GM19193 (cell line): Measurements from ENCODE around the gene ATXN2.

Experiments used
- POLR2A ChIP-seq: IDR thresholded peaks from 4 replicates; pipeline ENCODE4 v1.6.1; 2011; ENCODE audit not compliant: insufficient read depth, insufficient read length; ENCODE audit errors: extremely low read depth

Gene ATXN2

DNA sequence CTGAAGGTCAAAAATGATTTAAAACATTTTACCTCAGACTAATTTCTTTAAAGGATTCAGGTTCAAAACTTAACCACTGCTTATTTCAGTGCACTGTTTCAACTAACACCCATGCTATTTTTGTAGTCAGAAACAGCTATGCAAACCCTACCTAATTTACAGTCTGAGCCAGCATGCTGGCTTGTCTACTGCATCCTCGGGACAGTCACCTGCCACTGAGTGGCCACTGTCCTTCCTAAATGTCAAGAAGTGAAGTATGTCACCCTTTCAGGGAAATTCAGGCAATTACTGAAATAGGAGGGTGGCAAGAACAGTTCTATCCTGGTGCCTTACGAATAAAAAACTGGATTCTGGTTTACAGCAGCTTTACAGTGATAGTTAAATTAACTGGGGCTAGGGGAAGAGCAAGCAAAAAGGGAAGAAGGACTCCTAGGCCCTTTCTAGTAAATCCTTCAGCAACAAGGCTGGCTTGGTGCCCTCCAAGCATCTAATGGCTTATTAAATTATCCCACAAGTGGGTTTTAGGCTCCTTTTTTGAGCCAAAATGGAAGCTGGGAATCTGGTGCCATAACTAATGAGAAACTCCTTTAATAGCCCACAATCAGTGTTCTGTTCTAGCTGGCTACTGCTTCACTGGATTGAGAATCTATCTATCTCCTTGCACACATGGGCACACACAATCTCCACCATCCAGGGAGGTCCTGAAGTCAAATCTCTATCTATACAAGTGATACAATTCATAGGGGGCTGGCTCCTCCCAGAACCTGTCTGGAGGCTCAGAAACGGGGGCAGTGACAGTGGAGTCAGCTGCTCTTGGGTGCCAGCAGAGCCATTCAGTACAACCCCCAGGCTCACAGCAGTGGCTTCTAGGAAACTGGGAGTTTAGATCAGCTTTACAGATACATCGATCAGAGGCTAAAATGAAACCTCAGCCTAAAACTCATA, 150.0 kb downstream of the ATXN2 start:
- no peak for TF ChIP-seq POLR2A

DNA sequence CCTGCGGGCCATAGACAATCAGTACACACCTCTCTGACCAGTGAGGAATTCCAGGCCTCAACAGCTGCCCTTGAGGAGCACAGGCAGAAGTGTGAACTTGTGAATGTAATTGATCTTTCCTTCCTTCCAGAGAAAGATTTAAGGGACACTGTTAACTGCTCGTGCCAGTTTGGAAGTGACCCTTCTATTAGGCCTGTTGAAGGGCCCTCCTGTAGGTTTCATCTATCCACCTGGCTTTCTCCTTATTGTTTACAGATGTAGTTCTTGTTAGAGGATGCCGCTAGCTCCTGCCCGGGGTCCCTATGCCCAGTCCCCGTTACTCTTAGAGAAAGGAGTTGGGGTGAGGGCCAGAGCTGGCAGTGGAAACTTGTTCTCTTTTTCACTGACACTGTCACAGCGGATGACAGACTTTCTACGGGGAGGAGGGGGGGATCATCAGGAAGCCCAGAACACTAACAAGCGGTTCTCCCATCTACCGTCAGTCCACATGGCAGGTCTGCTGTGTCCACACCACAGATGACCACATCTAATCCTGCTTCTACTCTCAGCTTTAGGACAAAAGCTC, 150.8 kb downstream of the ATXN2 start:
- TF ChIP-seq POLR2A: no peak

DNA sequence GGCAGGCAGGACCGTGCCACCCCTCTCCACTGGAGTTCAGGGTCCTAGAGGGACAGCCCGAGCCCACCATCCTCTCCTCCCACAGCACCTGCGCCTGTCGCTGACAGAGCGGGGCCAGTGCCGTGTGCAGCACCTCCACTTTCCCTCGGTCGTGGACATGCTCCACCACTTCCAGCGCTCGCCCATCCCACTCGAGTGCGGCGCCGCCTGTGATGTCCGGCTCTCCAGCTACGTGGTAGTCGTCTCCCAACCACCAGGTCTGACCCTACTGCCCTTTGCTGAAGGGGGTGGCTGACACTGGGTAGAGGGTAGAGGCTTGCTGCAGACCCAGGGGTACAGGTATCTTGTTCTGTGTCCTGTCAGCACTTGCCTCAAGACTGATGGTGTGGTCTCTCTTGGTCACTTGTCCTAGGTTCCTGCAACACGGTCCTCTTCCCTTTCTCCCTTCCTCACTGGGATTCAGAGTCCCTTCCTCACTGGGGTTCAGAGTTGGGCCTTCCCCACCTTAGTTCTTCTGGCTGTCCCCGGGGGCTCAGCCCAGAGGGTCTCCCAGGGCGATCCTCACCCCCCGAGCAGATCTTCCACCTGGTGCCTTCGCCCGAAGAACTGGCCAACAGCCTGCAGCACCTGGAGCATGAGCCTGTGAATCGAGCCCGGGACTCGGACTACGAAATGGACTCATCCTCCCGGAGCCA, 151.4 kb downstream of the ATXN2 start:
- no peak for TF ChIP-seq POLR2A

DNA sequence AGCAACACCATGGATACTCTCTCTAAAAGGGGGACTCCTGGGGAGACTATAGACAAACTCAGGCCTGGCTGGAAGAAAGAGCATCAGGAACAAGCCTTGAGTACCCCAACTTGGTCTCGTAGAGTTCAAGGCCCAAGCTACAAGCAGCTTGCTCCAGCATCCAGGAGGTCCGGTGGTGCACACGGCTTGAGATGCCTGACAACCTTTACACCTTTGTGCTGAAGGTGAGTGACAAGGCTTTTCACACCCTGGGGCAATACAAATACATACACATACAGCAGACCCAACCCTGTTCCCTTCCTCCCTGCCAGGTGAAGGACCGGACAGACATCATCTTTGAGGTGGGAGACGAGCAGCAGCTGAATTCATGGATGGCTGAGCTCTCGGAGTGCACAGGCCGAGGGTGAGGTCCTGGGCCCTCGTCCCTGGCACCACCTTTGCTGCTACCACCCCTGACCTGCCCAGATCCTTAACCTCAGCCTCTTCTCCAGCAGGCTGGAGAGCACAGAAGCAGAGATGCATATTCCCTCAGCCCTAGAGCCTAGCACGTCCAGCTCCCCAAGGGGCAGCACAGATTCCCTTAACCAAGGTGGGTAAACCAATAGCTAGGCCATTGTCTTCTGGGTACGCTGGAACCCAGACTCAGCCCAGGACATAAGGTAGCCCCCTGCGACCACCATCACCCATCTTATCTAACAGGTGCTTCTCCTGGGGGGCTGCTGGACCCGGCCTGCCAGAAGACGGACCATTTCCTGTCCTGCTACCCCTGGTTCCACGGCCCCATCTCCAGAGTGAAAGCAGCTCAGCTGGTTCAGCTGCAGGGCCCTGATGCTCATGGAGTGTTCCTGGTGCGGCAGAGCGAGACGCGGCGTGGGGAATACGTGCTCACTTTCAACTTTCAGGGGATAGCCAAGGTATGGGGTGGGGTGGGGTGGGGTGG, 152.2 kb downstream of the ATXN2 start:
- peak; percentile 17 for TF ChIP-seq POLR2A

DNA sequence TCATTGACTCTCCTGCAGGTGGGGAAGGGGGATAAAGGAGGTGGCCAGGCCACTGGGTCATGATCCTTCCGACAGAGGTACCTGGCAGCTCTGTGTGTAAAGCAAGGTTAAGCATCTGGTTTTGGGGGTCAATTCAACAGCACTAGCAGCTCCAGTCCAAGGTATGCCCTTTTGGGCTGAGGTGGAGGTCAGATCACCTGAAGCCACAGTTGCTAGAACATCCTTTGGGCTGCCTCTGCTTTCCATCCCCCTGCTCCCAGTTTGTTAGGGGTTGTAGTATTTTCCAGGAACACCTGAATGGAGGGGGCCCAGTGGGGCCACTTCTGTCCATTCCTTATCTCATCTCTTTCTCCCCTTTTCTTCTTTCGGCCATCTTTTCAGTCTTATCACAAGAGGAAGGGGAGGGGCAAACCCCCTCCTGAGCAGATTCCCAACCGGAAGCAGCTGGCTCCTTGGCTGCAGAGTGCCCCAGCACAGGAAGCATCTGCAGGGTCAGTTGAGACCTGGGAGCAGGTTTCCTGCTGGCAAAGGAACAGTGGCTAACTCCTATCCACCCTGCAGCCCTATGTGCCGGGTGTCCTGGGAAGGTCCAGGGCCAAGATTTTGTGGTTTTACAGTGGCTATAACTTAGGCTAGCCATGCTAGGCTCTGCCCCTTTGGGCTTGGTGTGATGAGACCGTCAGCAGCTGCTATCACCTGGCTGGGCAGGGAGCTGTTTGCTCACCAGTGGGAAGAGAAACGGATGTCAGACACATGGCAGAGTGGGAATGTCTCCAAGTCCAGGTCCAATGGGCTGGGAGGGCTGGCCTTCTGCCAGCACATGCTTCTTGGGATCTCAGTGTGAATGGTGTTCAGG, 153.2 kb downstream of the ATXN2 start:
- TF ChIP-seq POLR2A: no peak

DNA sequence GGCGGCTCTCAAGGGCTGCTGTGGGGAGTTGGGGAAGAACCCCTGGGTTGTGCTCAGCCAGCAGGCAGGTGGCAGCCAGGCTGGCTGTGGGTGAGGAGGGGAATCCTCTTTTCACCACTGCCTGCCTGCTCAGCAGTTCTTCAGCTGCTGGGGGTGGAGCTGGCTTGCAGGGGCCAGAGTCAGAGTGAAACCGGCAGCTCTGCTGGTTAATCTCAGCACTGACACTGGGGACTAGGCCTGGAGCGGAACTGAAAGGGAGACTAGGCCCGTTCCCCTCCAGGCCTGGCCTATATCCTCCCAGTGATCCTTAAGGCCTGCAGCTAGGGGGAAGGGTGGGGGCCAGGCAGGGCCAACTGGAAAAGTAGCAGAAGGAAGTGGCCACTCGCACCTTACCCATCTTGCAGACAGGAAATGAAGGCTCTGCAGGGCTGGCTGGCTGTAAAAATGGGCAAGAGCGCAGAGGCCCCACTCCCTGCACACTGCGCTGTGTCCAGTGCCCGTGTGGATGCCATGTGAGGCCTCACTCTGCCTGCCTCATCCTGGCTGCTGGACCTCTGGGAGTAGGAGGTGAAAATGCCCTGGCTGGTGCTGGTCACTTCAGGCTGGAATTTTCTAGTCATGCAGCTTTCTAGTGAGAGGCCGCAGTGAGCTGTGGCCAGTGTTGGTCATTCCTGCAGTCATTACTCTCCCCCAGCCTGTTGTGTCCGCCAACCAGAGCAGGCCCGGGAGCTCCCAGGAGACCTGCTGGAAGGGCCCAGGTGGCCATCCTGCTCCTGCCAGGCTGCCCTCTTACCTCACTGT, 154.0 kb downstream of the ATXN2 start:
- TF ChIP-seq POLR2A: no peak

DNA sequence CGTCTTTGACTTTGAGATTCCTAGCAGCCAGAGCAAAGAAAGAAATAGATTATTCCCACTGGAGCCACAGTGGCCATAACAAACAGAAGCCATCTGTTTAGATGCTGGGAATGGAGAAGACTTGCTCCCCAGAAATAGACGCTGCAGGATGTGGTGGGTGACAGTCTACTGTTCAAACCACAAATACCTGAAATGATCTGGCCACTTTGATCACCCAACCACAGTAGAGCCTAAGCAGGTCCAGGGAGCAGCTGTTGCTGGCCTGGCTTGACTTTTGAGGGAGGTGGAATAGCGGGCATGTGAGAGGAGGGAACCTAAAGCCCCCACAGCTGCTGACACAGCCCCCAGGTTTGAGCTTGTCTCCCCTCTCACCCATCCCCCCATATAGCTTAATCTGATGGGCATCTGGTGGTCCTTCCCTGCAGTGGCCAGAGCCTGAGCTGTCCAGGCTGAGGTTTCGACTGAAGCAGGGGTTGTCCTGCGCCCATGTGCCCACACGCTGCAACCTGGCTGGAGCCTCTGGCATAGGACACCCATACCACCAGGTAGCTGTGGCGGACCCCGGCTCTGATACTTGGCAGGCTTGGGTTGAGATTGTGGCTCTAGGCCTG, 154.7 kb downstream of the ATXN2 start:
- no peak for TF ChIP-seq POLR2A

DNA sequence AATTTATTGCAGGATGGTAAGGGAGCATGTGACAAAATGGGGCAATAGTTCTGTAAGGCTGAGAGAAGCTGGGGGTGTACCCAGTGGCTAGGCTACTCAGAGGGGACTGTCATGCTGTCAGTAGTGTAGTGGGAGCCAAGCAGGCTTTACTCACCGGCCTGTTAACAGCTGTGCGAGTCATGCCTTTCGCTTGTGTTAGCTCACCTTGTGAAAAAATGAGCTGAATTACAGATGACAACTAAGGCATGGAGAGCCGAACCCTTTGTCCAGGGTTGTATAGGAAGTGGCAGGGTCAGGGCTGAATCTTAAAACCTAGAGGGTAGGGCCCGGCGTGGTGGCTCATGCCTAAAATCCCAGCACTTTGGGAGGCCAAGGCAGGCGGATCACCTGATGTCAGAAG, 155.5 kb downstream of the ATXN2 start:
- TF ChIP-seq POLR2A: no peak

DNA sequence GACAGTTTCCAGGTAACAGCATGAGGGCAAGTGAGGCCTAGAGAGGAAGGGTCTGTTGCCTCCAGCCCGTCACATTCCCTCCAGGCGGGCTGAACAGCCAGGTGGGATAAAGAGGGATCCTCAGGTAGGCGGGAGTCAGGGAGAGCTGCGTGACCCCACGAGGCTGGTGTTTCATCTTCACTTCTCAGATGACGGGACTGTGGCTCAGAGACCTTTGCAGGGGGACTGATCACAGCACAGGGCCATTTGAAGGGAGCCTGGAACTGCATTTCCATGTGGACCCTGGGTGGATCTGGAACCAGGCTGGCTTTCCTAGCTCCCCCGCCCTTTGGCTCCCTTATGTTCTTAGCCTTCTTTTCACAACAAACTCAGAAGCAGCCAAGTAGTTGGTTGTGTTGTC, 156.0 kb downstream of the ATXN2 start:
- TF ChIP-seq POLR2A: no peak

DNA sequence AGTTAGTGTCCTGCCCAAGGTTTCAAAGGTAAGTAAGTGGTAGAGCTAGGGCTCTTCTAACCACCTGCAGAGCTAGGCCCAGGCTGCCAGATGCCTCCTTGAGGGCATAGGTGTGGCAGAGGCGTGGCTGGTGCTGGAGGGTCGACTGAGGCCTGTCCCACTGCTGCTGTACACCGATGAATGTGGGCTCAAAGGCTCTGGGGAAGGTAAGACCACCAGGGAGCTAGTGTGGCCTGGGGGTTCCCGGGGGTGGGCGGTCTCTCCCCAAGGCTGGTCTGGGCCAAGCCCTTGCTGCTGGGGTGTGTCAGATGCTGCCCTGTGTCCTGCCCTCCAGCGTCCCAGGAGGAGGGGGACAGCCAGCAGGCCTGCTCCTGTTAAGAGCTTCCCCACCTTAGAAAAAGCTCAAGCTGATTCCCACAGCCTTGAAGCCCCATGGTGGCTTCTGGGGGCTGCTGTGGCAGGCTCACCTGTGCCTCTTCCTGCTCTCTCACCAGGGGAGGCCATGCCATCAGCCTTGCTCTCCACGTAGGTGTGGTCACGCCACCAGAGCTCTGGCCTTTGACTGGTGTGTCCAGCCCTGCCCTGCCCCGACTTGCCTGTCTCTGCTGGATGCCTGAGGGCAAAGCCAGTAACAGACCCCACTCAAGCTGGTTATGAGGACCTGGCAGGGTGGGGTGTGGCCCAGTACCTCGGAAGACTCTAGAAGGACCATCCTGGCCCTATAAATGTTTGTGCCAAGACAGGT, 156.6 kb downstream of the ATXN2 start:
- no peak for TF ChIP-seq POLR2A

DNA sequence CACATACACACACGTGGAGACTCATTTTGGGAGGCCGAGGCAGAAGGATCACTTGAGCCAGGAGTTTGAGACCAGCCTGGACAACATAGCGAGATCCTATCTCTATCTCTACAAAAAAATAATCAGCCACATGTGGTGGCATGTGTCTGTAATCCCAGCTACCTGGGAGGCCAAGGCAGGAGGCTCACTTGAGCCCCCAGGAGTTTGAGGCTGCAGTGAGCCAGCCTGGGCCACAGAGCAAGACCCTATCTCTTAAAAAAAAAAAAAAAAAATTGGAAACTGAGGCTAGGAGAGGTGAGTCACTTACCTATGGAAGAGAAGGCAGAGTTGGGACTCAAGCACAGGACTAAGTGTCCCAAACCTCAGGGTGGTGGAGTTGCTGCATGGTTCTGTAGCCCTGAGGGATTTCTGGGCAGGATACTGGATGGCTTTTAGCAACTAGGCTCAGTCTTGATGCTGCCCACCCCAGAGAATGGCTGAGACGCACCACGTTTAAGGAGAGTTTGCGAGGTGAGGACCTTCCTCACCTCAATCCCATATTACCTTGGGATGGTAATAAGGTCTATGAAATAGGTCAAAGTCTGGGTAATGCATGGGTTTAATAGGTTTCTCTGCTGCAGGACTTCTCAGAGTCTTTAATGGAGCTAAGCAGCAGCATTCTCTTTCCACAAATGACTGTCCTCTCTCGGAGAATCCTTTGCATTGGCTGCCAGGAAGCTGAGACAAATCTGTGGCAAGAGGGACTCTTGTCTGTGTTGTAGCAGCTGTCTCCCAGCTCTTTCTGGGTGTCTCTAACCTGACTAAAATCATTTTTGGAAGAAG, 157.8 kb downstream of the ATXN2 start:
- no peak for TF ChIP-seq POLR2A
